ENCODE measurements around the gene HOXC9.
A peak's percentile ranks its signal among the peaks of the same experiment; 100 is the strongest.

DNA sequence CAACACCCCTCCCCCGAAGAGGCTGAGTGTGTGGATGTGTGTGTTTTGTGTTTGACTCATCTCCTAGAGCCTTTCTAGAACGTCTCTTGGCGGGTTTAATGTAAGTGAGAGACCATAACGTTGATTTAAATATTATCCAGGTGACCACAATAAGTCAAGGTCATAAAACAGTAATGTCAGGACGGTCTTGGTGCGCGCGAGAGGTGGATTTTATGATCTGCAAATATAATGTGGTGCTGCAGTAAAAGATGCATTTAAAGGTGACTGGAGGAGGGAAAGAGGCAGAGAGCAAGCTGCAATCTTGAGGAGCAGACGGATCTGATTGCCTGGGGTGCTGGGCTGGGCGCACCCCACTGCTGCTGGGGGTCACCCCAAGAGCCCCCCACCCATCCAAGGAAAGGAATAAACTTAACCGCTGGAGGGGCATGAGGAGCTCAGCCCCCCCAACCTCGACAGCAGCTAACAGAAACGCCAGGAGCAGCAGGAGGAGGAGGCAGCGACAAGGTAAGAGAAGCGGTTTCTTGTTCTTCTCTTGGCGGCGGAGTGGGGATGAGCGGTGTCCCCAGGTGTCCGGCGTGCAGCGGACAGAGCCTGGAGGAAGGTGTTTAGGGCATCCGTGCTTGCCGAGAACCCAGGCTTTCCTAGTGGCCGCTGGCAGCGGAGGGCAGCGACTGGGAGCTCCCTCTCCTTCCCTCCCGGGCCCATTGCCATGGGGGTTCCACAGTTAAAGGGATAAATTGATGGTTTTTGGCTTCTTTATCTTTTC lies 9.5 kb upstream of the HOXC9 start:
- peak in 1 of 2 donors; percentile 12 for TF ChIP-seq POLR2A (IDR thresholded peaks at IDR 0.05)
- TF ChIP-seq, protein P1, sequence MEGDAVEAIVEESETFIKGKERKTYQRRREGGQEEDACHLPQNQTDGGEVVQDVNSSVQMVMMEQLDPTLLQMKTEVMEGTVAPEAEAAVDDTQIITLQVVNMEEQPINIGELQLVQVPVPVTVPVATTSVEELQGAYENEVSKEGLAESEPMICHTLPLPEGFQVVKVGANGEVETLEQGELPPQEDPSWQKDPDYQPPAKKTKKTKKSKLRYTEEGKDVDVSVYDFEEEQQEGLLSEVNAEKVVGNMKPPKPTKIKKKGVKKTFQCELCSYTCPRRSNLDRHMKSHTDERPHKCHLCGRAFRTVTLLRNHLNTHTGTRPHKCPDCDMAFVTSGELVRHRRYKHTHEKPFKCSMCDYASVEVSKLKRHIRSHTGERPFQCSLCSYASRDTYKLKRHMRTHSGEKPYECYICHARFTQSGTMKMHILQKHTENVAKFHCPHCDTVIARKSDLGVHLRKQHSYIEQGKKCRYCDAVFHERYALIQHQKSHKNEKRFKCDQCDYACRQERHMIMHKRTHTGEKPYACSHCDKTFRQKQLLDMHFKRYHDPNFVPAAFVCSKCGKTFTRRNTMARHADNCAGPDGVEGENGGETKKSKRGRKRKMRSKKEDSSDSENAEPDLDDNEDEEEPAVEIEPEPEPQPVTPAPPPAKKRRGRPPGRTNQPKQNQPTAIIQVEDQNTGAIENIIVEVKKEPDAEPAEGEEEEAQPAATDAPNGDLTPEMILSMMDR (IDR thresholded peaks at IDR 0.05): no peak
